Esophagus squamous epithelium (tissue), 5 donors: ENCODE data around the gene IKZF3. TPM values are rescaled to one million over a fixed set of nuclear protein-coding genes. Genes with fewer than 3 reads are reported as not detected.
"Not testable (repeated sequence)": the region's sequence is repeated elsewhere in the genome, so short reads cannot be mapped to it uniquely, and the experiment has no call there.

Source experiments
- DNase-seq: peaks from one replicate; lab custom pipeline; 2025; lab: John Stamatoyannopoulos, UW
- H3K27ac ChIP-seq, 4 donors: fragments of 200-600 bp; sonication (generic); one replicate each; pipeline ENCODE4 v1.5.1; 2016 to 2019; ENCODE audit warnings: mild to moderate bottlenecking in 1 of 4
- H3K27me3 ChIP-seq, 4 donors: fragments of 200-600 bp; sonication (generic); 1 replicate in 3 of 4; 2 replicates in 1 of 4; pipeline versions ENCODE4 v1.5.1 to v1.6.0; 2017 to 2021; ENCODE audit warnings: antibody characterized with exemption in 1 of 4
- H3K36me3 ChIP-seq, 3 donors: fragments of 200-600 bp; sonication (generic); one replicate each; pipeline ENCODE4 v1.5.1; 2016 to 2019
- H3K4me1 ChIP-seq, 3 donors: fragments of 200-600 bp; sonication (generic); one replicate each; pipeline ENCODE4 v1.5.1; 2017 to 2019
- H3K4me3 ChIP-seq, 4 donors: fragments of 200-600 bp; sonication (generic); 1 replicate in 3 of 4; 2 replicates in 1 of 4; pipeline ENCODE4 v1.5.1; 2016 to 2019; ENCODE audit warnings: mild to moderate bottlenecking in 2 of 4, moderate library complexity in 1 of 4
- H3K9me3 ChIP-seq, 3 donors: fragments of 200-600 bp; sonication (generic); one replicate each; pipeline ENCODE4 v1.5.1; 2016 to 2019
- POLR2A ChIP-seq, 4 donors: fragments of 450-650 bp; IDR thresholded peaks; one replicate each; pipeline ENCODE4 v1.6.1; 2017; ENCODE audit warnings: antibody characterized with exemption in 4 of 4, mild to moderate bottlenecking in 4 of 4, moderate library complexity in 3 of 4
- WGBS, 2 donors: methylation state at CpG; one replicate each; pipeline ENCODE4 v1.1.5; 2018; 5-methylcytosine and 5-hydroxymethylcytosine counted together
- intact Hi-C: fragments of 100-400 bp; cut with DNase I; formaldehyde crosslinking; loops from one replicate; pipeline ENCODE4 v1.15.0; 2022
- total RNA-seq, 4 donors: library from RNA; depleted of rRNA; stranded (reverse); fragments of >200 nt; gene quantifications; one replicate each; pipeline ENCODE4 v1.1.0, GENCODE V29; 2016
- TF ChIP-seq, protein P1 (sequence below), 6 experiments: fragments of 450-650 bp in 4 of 6; fragments of 200-600 bp in 2 of 6; sonication (generic) in 2 of 6; IDR thresholded peaks; one replicate each; pipeline ENCODE4 v1.5.1; 2016 to 2019; ENCODE audit warnings: antibody characterized with exemption in 6 of 6, mild to moderate bottlenecking in 4 of 6, moderate library complexity in 4 of 6
- donor health status: DM: yes; HTN: yes; CAD: no.

The IKZF3 gene
- total RNA-seq, 4 donors from 2014 or later: 2.1 to 9.0 (median 3.8) TPM

DNA sequence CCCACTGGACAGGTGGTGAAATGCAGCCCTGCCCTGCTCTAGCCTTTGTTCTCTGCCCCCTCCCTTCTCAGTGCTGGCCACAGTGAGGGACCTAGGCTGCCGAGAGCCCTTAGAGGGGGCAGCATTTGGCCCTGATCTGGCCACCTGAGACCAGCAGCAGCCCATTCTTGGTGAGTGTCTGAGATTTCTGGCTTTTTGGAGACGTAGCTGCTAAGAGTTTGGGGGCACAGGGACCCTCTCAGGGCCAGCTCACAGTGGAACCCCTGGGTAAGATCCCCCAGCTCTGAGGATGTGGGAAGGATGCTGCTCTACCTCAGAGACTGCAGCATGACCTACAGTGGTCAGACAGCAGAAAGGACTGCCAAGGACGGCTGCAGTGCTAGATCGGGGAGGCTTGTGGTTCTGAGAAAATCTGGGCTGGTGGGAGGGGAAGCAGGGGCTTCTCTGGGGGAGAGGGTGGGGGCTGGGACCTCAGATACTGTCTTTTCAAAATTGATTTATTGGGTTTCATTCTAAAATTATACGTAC is 113.0 kb downstream of the IKZF3 start:
- no peak for DNase-seq
- intact Hi-C loops: no loop called here
- no peak overlapping the region for H3K27ac ChIP-seq
- peaks cover 0 to 23% (median 8%) of the 10 kb centered on the region in 3 donors for H3K36me3 ChIP-seq
- H3K9me3 ChIP-seq: no peaks in the 10 kb centered on the region
- no peaks in the 10 kb centered on the region for H3K27me3 ChIP-seq
- no peak overlapping the region for H3K4me3 ChIP-seq
- no peak for TF ChIP-seq POLR2A (IDR thresholded peaks at IDR 0.05)
- TF ChIP-seq, protein P1, sequence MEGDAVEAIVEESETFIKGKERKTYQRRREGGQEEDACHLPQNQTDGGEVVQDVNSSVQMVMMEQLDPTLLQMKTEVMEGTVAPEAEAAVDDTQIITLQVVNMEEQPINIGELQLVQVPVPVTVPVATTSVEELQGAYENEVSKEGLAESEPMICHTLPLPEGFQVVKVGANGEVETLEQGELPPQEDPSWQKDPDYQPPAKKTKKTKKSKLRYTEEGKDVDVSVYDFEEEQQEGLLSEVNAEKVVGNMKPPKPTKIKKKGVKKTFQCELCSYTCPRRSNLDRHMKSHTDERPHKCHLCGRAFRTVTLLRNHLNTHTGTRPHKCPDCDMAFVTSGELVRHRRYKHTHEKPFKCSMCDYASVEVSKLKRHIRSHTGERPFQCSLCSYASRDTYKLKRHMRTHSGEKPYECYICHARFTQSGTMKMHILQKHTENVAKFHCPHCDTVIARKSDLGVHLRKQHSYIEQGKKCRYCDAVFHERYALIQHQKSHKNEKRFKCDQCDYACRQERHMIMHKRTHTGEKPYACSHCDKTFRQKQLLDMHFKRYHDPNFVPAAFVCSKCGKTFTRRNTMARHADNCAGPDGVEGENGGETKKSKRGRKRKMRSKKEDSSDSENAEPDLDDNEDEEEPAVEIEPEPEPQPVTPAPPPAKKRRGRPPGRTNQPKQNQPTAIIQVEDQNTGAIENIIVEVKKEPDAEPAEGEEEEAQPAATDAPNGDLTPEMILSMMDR (IDR thresholded peaks at IDR 0.05): no peak
- 46 to 51% methylated on average over 2 to 3 of the region's 5 CpGs for WGBS, 2 donors
- peaks cover 20 to 44% (median 22%) of the 10 kb centered on the region in 3 donors for H3K4me1 ChIP-seq

- no peaks in the 10 kb centered on the region for H3K27me3 ChIP-seq
- H3K9me3 ChIP-seq: no peaks in the 10 kb centered on the region
- H3K4me3 ChIP-seq: no peak overlapping the region
- H3K27ac ChIP-seq: peak overlapping the region in 2 of 4 donors; percentile 24 to 46
- H3K36me3 ChIP-seq: peaks cover 0 to 30% (median 15%) of the 10 kb centered on the region in 3 donors
- TF ChIP-seq, protein P1 (IDR thresholded peaks at IDR 0.05): no peak
- TF ChIP-seq POLR2A (IDR thresholded peaks at IDR 0.05): no peak
- 50% methylated on average over 2 of the region's 9 CpGs; no CpG with 5 or more reads in 1 of the 2 donors for WGBS, 2 donors
- intact Hi-C loops: no loop called here
- H3K4me1 ChIP-seq: peaks cover 20 to 37% (median 22%) of the 10 kb centered on the region in 3 donors
- DNase-seq: no peak
Measured at GRCh38 chr17:39750131-39751015, 113.7 kb downstream of the IKZF3 start.

GRCh38 chr17:39748444-39749034 is 115.6 kb downstream of the IKZF3 start:
- intact Hi-C loops, H3K27me3 ChIP-seq, DNase-seq, H3K27ac ChIP-seq, H3K4me3 ChIP-seq, H3K9me3 ChIP-seq: not testable (repeated sequence)
- Histone ChIP-seq H3K4me1 (peaks cover 9 to 22% (median 13%) of the 10 kb centered on the region in 3 donors), H3K36me3 (peaks cover 5 to 48% (median 24%) of the 10 kb centered on the region in 3 donors)
- 86 to 87% methylated on average over 8 of the region's 8 CpGs for WGBS, 2 donors

GRCh38 chr17:39747745-39748144 is 116.4 kb downstream of the IKZF3 start:
- DNase-seq: no peak
- intact Hi-C loops: no loop called here
- H3K4me3 ChIP-seq: no peak overlapping the region
- no peak overlapping the region for H3K27ac ChIP-seq
- H3K36me3 ChIP-seq: peaks cover 5 to 56% (median 29%) of the 10 kb centered on the region in 3 donors
- H3K4me1 ChIP-seq: peaks cover 4 to 15% (median 5%) of the 10 kb centered on the region in 3 donors
- 79 to 93% methylated on average over 2 to 4 of the region's 4 CpGs for WGBS, 2 donors
- peaks cover 0 to 15% (median 0%) of the 10 kb centered on the region in 4 donors for H3K27me3 ChIP-seq
- TF ChIP-seq, protein P1 (IDR thresholded peaks at IDR 0.05): no peak
- TF ChIP-seq POLR2A (IDR thresholded peaks at IDR 0.05): no peak
- no peaks in the 10 kb centered on the region for H3K9me3 ChIP-seq

DNA sequence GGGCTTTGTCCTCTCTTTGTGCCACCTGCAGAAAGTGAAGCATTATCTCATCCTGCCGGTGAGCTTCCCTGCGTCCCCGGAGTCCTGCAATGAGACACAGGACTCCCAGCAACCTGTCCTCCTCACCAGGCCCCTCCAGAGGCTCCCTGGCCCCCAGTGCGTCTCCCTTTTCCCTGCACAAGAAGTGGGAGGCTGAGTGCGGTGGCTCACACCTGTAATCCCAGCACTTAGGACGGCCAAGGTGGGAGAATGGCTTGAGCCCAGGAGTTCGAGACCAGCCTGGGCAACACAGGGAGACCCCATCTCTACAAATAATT is 118.0 kb downstream of the IKZF3 start:
- Histone ChIP-seq H3K4me1 (peaks cover 4 to 27% (median 5%) of the 10 kb centered on the region in 3 donors), H3K36me3 (peaks cover 5 to 65% (median 36%) of the 10 kb centered on the region in 3 donors), H3K9me3 (no peaks in the 10 kb centered on the region), H3K27me3 (peaks cover 0 to 30% (median 0%) of the 10 kb centered on the region in 4 donors), H3K4me3 (no peak overlapping the region), H3K27ac (no peak overlapping the region)
- TF ChIP-seq, protein P1 (IDR thresholded peaks at IDR 0.05): no peak
- TF ChIP-seq POLR2A (IDR thresholded peaks at IDR 0.05): no peak
- no peak for DNase-seq
- intact Hi-C loops: no loop called here
- WGBS, 2 donors: 82 to 100% methylated on average over 2 of the region's 7 CpGs
